ENCODE results near the gene RAB3GAP2. TPM values are rescaled to one million over a fixed set of nuclear protein-coding genes. Genes with fewer than 3 reads are reported as not detected.

RAB3GAP2 gene
- total and polyA plus RNA-seq, 10 of the 15 experiments (the other 5 are each of a cell fraction or from before 2014, with no cell fraction given) = 11.9 to 51.1 (median 24.4) TPM

DNA sequence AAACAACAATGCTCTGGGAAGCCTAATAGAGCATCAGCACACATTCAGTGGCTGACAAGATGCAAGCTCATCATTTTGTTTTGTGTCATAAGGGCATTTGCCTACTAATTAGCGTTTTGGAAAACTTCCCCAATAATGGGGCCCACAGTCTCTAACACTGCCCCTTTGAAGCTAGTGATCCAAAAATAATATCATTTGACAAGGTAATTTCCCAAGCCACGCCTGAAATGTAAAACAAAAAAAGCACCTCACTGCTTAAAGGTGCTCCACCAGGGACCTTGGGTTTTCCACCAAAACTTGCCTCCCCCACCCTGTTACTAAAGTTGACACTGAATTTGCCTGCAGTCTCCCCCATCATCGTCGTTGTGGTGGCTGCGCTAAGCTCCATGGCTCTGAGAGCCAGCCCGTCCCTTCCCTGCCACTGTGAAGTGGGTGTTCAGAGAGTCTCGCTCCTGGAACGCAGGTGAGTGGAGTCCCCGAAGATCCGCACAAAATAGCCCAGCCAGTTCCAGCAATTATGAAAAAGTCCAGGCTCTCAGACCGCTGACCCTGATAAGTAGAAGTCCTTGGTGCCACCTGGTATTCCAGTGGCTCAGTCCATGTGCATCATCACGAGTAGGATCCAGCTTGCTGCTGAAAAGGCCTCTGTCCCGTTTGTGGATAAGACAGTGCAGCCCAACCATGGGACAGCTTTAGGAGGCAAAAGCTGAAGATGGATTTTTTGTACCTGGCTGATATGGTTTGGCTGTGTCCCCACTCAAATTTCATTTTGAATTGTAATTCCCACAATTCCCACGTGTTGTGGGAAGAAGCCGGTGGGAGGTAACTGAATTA lies 52.2 kb downstream of the RAB3GAP2 start (continued):
- TF ChIP-seq, protein P1, sequence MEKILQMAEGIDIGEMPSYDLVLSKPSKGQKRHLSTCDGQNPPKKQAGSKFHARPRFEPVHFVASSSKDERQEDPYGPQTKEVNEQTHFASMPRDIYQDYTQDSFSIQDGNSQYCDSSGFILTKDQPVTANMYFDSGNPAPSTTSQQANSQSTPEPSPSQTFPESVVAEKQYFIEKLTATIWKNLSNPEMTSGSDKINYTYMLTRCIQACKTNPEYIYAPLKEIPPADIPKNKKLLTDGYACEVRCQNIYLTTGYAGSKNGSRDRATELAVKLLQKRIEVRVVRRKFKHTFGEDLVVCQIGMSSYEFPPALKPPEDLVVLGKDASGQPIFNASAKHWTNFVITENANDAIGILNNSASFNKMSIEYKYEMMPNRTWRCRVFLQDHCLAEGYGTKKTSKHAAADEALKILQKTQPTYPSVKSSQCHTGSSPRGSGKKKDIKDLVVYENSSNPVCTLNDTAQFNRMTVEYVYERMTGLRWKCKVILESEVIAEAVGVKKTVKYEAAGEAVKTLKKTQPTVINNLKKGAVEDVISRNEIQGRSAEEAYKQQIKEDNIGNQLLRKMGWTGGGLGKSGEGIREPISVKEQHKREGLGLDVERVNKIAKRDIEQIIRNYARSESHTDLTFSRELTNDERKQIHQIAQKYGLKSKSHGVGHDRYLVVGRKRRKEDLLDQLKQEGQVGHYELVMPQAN (conservative IDR thresholded peaks at IDR 0.05) = peak; percentile 55; the same call in 1 of the 2 replicates
- TF ChIP-seq PAX8 (IDR thresholded peaks at IDR 0.05) (no peak), JUNB (IDR thresholded peaks at IDR 0.05) (no peak; the same call in 1 of the 2 replicates), HDAC6 (IDR thresholded peaks at IDR 0.05; ENCODE audit: unreplicated experiment) (no peak), HCFC1 (IDR thresholded peaks at IDR 0.05; ENCODE audit: low read length) (peak; percentile 20; the same call in 1 of the 2 replicates), MEF2A (IDR thresholded peaks at IDR 0.05; ENCODE audit: insufficient read depth, low read depth, low read length) (peak; percentile 93), MEF2B (IDR thresholded peaks at IDR 0.05; ENCODE audit: partially characterized antibody, poor library complexity, severe bottlenecking) (peak; percentile 87), SMARCA5 (IDR thresholded peaks at IDR 0.05) (peak; percentile 60), ZNF274 (IDR thresholded peaks at IDR 0.05; ENCODE audit: insufficient read depth, insufficient read length) (no peak), POU2F2 (IDR thresholded peaks at IDR 0.05; ENCODE audit: borderline replicate concordance, low read depth, low read length) (peak; percentile 94), SMAD1 (IDR thresholded peaks at IDR 0.05; ENCODE audit: low read depth, partially characterized antibody) (no peak), TCF12 (IDR thresholded peaks at IDR 0.05; ENCODE audit: low read depth, low read length) (0 out of 2 replicates have a peak, but pooled peaks have one; percentile 34), CHD4 (IDR thresholded peaks at IDR 0.05) (no peak), CREB1 (IDR thresholded peaks at IDR 0.05; ENCODE audit: low read depth) (peak; percentile 56), CEBPB (IDR thresholded peaks at IDR 0.05; ENCODE audit: borderline replicate concordance in 1 of 2, low read depth in 2 of 2, low read length in 2 of 2) (no peak), GATAD2B (conservative IDR thresholded peaks at IDR 0.05; ENCODE audit: low read depth) (0 out of 2 replicates have a peak, but pooled peaks have one; percentile 49), MTA3 (IDR thresholded peaks at IDR 0.05; ENCODE audit: borderline replicate concordance, low read length) (peak; percentile 26; the same call in 1 of the 2 replicates), KAT2A (conservative IDR thresholded peaks at IDR 0.05; ENCODE audit: control insufficient read depth, low read depth, low read length) (no peak), TAF1 (IDR thresholded peaks at IDR 0.05; ENCODE audit: borderline replicate concordance, low read depth, low read length) (0 out of 2 replicates have a peak, but pooled peaks have one; percentile 30), NFXL1 (IDR thresholded peaks at IDR 0.05; ENCODE audit: borderline replicate concordance) (no peak), EP300 (IDR thresholded peaks at IDR 0.05; ENCODE audit: borderline replicate concordance in 1 of 2, control insufficient read depth in 1 of 2, low read depth in 2 of 2, low read length in 2 of 2) (peak; percentile 71 to 80; a peak in 3 of 4 replicates)
- TF ChIP-seq, protein P2, sequence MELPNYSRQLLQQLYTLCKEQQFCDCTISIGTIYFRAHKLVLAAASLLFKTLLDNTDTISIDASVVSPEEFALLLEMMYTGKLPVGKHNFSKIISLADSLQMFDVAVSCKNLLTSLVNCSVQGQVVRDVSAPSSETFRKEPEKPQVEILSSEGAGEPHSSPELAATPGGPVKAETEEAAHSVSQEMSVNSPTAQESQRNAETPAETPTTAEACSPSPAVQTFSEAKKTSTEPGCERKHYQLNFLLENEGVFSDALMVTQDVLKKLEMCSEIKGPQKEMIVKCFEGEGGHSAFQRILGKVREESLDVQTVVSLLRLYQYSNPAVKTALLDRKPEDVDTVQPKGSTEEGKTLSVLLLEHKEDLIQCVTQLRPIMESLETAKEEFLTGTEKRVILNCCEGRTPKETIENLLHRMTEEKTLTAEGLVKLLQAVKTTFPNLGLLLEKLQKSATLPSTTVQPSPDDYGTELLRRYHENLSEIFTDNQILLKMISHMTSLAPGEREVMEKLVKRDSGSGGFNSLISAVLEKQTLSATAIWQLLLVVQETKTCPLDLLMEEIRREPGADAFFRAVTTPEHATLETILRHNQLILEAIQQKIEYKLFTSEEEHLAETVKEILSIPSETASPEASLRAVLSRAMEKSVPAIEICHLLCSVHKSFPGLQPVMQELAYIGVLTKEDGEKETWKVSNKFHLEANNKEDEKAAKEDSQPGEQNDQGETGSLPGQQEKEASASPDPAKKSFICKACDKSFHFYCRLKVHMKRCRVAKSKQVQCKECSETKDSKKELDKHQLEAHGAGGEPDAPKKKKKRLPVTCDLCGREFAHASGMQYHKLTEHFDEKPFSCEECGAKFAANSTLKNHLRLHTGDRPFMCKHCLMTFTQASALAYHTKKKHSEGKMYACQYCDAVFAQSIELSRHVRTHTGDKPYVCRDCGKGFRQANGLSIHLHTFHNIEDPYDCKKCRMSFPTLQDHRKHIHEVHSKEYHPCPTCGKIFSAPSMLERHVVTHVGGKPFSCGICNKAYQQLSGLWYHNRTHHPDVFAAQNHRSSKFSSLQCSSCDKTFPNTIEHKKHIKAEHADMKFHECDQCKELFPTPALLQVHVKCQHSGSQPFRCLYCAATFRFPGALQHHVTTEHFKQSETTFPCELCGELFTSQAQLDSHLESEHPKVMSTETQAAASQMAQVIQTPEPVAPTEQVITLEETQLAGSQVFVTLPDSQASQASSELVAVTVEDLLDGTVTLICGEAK (IDR thresholded peaks at IDR 0.05; ENCODE audit: borderline replicate concordance) = no peak
